ENCODE measurements around the gene CDHR5.

GRCh38 chr11:614623-615503 is 9.9 kb downstream of the CDHR5 start:
- TF ChIP-seq GATA2 (IDR thresholded peaks at IDR 0.05; ENCODE audit: low read depth, low read length) (no peak), GATA3 (IDR thresholded peaks at IDR 0.05; ENCODE audit: low read depth, low read length) (no peak)

Data from SH-SY5Y (cell line).